HepG2 (cell line): ENCODE results near the gene NECAB2. TPM values are rescaled to one million over a fixed set of nuclear protein-coding genes. Genes with fewer than 3 reads are reported as not detected.
A peak's percentile ranks its signal among the peaks of the same experiment; 100 is the strongest.

Experiments
- AGO1 ChIP-seq: fragments of 200-400 bp; formaldehyde crosslinking; IDR thresholded peaks from 2 replicates; pipeline ENCODE4 v1.6.1; 2017; ENCODE audit warnings: mild to moderate bottlenecking, low read depth, low read length, moderate library complexity; ENCODE audit not compliant: poor library complexity, severe bottlenecking
- CREB1 ChIP-seq, 2 experiments: fragments of 450-650 bp in 1 of 2; IDR thresholded peaks; 2 replicates each; pipeline ENCODE4 v1.6.1; 2016 to 2017; ENCODE audit warnings: control low read depth in 1 of 2, mild to moderate bottlenecking in 1 of 2, missing compliant biosample characterization in 1 of 2, missing genetic modification characterization in 1 of 2
- CREBL2 ChIP-seq: sonication (generic); formaldehyde crosslinking; IDR thresholded peaks from 2 replicates; pipeline ENCODE4 v1.8.1; 2023; ENCODE audit warnings: missing genetic modification reagents, mild to moderate bottlenecking, borderline replicate concordance
- FOSL2 ChIP-seq: sonication (generic); formaldehyde crosslinking; IDR thresholded peaks from 2 replicates; pipeline ENCODE4 v1.4.0; 2020; ENCODE audit warnings: missing genetic modification reagents
- HDAC1 ChIP-seq: sonication (generic); formaldehyde crosslinking; IDR thresholded peaks from 2 replicates; pipeline ENCODE4 v1.5.1; 2020; ENCODE audit warnings: mild to moderate bottlenecking, missing genetic modification reagents
- KDM5A ChIP-seq: fragments of 200-600 bp; sonication (generic); IDR thresholded peaks from 2 replicates; pipeline ENCODE4 v1.7.0; 2018; ENCODE audit warnings: antibody characterized with exemption, mild to moderate bottlenecking, low read length, borderline replicate concordance
- PCBP1 ChIP-seq: fragments of 200-400 bp; formaldehyde crosslinking; IDR thresholded peaks from 2 replicates; pipeline ENCODE4 v1.6.1; 2017; ENCODE audit warnings: mild to moderate bottlenecking, low read depth, low read length, borderline replicate concordance
- PRDM10 ChIP-seq: sonication (generic); formaldehyde crosslinking; IDR thresholded peaks from 2 replicates; pipeline ENCODE4 v1.4.0; 2020; ENCODE audit warnings: low read depth, missing genetic modification reagents
- TBL1XR1 ChIP-seq: fragments of 150-350 bp; IDR thresholded peaks from 2 replicates; pipeline ENCODE4 v1.6.1; 2014; ENCODE audit warnings: borderline replicate concordance, low read length; ENCODE audit not compliant: partially characterized antibody
- TSC22D2 ChIP-seq: sonication (generic); formaldehyde crosslinking; IDR thresholded peaks from 2 replicates; pipeline ENCODE4 v1.5.1; 2020; ENCODE audit warnings: missing genetic modification reagents, mild to moderate bottlenecking, borderline replicate concordance
- ZBTB20 ChIP-seq: sonication (generic); formaldehyde crosslinking; IDR thresholded peaks from 2 replicates; pipeline ENCODE4 v1.8.1; 2023; ENCODE audit warnings: missing genetic modification reagents, low read depth, mild to moderate bottlenecking, borderline replicate concordance
- ZNF30 ChIP-seq: sonication (generic); formaldehyde crosslinking; IDR thresholded peaks from 2 replicates; pipeline ENCODE4 v1.5.0; 2020; ENCODE audit warnings: mild to moderate bottlenecking, missing genetic modification reagents
- ZNF589 ChIP-seq: sonication (generic); formaldehyde crosslinking; conservative IDR thresholded peaks from 2 replicates; pipeline ENCODE4 v1.8.0; 2022; ENCODE audit warnings: mild to moderate bottlenecking, moderate library complexity, missing genetic modification reagents
- ZNF646 ChIP-seq: sonication (generic); formaldehyde crosslinking; IDR thresholded peaks from 2 replicates; pipeline ENCODE4 v1.9.0; 2021; ENCODE audit warnings: mild to moderate bottlenecking, missing genetic modification reagents
- ZNF678 ChIP-seq: sonication (generic); formaldehyde crosslinking; IDR thresholded peaks from 2 replicates; pipeline ENCODE4 v1.4.0; 2020; ENCODE audit warnings: mild to moderate bottlenecking, missing genetic modification reagents
- ZNF850 ChIP-seq: sonication (generic); formaldehyde crosslinking; conservative IDR thresholded peaks from 2 replicates; pipeline ENCODE4 v1.9.0; 2021; ENCODE audit warnings: mild to moderate bottlenecking, missing genetic modification reagents
- ZSCAN12 ChIP-seq: sonication (generic); formaldehyde crosslinking; IDR thresholded peaks from 2 replicates; pipeline ENCODE4 v1.9.0; 2021; ENCODE audit warnings: mild to moderate bottlenecking, missing genetic modification reagents
- polyA plus RNA-seq, 8 experiments: library from polyadenylated mRNA; depleted of rRNA in 3 of 8; stranded (reverse) in 7 of 8; unstranded in 1 of 8; fragments of >200 nt; fragmentation: Illumina TruSeq in 4 of 8; extraction: Trizol in 4 of 8; gene quantifications; 2 replicates each; pipeline versions ENCODE4 v1.2.1 to v1.2.3, GENCODE V29; 2011 to 2016; ENCODE audit warnings: low read depth in 4 of 8, missing spikeins in 1 of 8, mixed read lengths in 1 of 8; ENCODE audit not compliant: insufficient read depth in 1 of 8
- total RNA-seq, 5 experiments: library from RNA; depleted of rRNA; stranded (reverse); fragments of >200 nt; fragmentation: Illumina TruSeq; extraction: Trizol; gene quantifications; 2 replicates each; pipeline ENCODE4 v1.2.3, GENCODE V29; 2016; ENCODE audit warnings: low read depth in 1 of 5

The NECAB2 gene
- total and polyA plus RNA-seq, 2 of the 13 experiments (the other 11 are each of a cell fraction or from before 2014, with no cell fraction given) = 0.21 to 0.49 TPM

GRCh38 chr16:83948914-83949723 lies 18.9 kb upstream of the NECAB2 start (continued):
- no peak for TF ChIP-seq PRDM10 (CRISPR knock-in tag)
- no peak for TF ChIP-seq CREB1 (IDR thresholded peaks at IDR 0.05)
- TF ChIP-seq CREB1 (CRISPR knock-in tag; IDR thresholded peaks at IDR 0.05) = no peak; the same call in 1 of the 2 replicates
- peak; percentile 85; the same call in 1 of the 2 replicates for TF ChIP-seq HDAC1 (CRISPR knock-in tag)
- no peak for TF ChIP-seq AGO1
- TF ChIP-seq FOSL2 (CRISPR knock-in tag) = peak; percentile 67
- no peak for TF ChIP-seq ZNF589 (CRISPR knock-in tag)
- TF ChIP-seq ZNF678 (CRISPR knock-in tag) = no peak
- TF ChIP-seq PCBP1 = no peak
- peak; percentile 80 for TF ChIP-seq TBL1XR1
- TF ChIP-seq ZBTB20 (CRISPR knock-in tag) = no peak
- no peak for TF ChIP-seq ZNF850 (CRISPR knock-in tag)
- no peak for TF ChIP-seq CREBL2 (CRISPR knock-in tag)
- no peak for TF ChIP-seq ZSCAN12
- no peak for TF ChIP-seq TSC22D2
- TF ChIP-seq ZNF30 = no peak
- no peak for TF ChIP-seq KDM5A
- 0 out of 2 replicates have a peak, but pooled peaks have one; percentile 35 for TF ChIP-seq ZNF646 (CRISPR knock-in tag)
